Measurements from ENCODE around the gene PRKCB.

The PRKCB gene

DNA sequence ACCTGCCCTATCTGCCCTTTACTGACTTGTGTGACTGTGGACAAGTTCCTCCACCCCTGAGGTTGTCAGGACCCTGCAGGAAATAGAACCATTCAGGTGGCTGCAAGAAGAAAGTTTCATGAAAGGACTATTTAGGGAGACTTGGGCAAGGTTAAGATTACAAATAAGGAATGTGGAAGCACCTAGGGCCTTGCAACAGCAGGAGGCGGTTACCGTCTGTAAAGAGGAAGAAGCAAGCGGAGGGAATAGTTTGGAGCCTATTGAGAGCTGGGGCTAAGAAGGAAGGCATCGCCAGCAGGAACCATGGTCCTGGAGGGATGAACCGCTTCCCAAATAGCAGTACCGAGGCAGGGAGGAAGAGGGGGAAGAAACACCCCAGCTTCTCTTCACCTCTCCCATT lies 132.4 kb downstream of the PRKCB start:
- Histone ChIP-seq H3K36me3 (ENCODE audit: control insufficient read depth, insufficient read depth, low read length) (no peaks in the 10 kb centered on the region), H3K4me3 (ENCODE audit: low read length) (no peak overlapping the region), H3K27me3 (ENCODE audit: control insufficient read depth, insufficient read depth, low read length) (no peaks in the 10 kb centered on the region), H3K9me3 (ENCODE audit: control insufficient read depth, low read length) (no peaks in the 10 kb centered on the region), H3K9ac (ENCODE audit: low read length) (no peak overlapping the region), H3K4me1 (ENCODE audit: control insufficient read depth, insufficient read depth, low read length) (no peaks in the 10 kb centered on the region)

DNA sequence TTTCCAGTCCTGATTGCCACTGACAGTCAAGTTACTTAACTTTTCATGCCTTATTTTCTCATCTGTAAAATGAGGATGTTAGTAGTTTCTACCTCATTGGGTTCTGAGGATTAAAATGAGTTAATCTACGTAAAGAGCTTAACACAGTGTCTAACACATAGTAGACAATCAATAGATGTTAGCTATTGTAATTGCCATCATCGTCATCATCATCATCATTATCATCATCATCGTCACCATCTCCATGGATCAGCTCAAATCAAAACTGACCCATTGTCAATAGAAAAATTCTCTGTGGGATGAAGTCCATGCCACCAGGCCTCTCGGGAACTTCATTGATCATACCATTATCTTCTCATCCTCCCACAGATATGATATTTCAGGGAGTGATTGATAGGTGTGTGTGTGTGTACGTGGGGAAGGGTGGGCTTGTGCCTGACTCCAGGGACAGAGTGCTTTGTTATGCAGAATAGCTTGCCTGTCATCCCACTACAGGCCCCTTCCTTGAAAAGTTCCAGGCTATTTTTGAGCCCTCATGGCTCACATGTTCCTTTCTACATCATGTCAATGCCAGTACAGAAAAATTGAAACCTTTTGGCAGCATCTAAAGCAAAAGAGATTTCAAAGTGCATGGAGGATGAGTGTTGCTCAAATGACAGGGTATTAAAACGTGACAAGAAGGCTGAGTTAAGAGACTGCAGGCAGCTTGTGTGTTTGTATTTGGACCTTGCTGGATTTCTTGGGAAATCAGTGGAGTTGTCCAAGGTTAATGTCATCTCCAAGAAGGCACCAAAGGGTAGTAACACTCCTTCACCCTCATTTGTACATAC lies 133.9 kb downstream of the PRKCB start:
- H3K9me3 ChIP-seq (ENCODE audit: control insufficient read depth, low read length), result no peaks in the 10 kb centered on the region
- H3K4me1 ChIP-seq (ENCODE audit: control insufficient read depth, insufficient read depth, low read length), result no peaks in the 10 kb centered on the region
- H3K36me3 ChIP-seq (ENCODE audit: control insufficient read depth, insufficient read depth, low read length), result no peaks in the 10 kb centered on the region
- H3K27me3 ChIP-seq (ENCODE audit: control insufficient read depth, insufficient read depth, low read length), result no peaks in the 10 kb centered on the region
- no peak overlapping the region for H3K9ac ChIP-seq (ENCODE audit: low read length)
- no peak overlapping the region for H3K4me3 ChIP-seq (ENCODE audit: low read length)

DNA sequence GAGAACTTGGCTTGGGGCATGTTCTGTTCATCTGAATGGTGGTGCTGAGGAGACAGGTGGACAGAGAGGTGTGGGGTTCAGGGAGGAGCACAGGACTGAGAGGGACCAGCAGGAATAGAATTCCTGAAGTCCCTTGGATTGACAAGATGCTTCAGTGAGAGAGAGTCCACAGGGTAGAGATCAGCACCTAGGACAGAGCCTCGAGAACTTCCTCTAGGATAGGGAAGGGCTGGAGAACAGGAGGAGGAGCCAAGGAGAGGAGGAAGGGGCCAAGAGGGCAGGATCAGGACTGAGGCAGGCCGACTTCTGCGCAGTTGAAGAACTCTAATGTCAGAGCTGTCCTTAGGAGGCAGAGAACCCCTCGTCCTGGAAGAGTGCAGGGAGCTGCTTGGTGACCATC lies 138.4 kb downstream of the PRKCB start:
- Histone ChIP-seq H3K9me3 (ENCODE audit: control insufficient read depth, low read length) (no peaks in the 10 kb centered on the region), H3K9ac (ENCODE audit: low read length) (no peak overlapping the region), H3K36me3 (ENCODE audit: control insufficient read depth, insufficient read depth, low read length) (no peaks in the 10 kb centered on the region), H3K4me3 (ENCODE audit: low read length) (no peak overlapping the region), H3K27me3 (ENCODE audit: control insufficient read depth, insufficient read depth, low read length) (no peaks in the 10 kb centered on the region), H3K4me1 (ENCODE audit: control insufficient read depth, insufficient read depth, low read length) (no peaks in the 10 kb centered on the region)

DNA sequence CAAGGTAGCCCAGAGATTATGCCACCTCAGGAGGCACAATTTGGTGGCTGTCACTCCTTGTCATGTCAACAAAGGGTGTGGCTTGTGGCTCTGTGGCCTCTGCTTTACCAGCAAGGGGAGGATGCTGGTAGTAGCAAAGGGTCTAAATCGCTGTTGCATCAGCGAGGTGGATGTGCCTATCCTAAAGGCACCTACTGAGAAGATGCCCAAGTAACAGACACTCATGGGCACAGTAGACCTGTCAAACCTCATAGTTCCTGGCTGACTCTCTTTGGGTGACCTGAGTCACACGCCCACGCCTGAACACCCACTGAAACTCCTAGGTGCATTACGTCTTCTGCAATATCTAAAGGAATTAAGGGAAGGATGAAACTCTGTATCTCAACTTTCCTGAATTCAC lies 139.5 kb downstream of the PRKCB start:
- Histone ChIP-seq H3K4me3 (ENCODE audit: low read length) (no peak overlapping the region), H3K27me3 (ENCODE audit: control insufficient read depth, insufficient read depth, low read length) (no peaks in the 10 kb centered on the region), H3K4me1 (ENCODE audit: control insufficient read depth, insufficient read depth, low read length) (no peaks in the 10 kb centered on the region), H3K36me3 (ENCODE audit: control insufficient read depth, insufficient read depth, low read length) (no peaks in the 10 kb centered on the region), H3K9me3 (ENCODE audit: control insufficient read depth, low read length) (no peaks in the 10 kb centered on the region), H3K9ac (ENCODE audit: low read length) (no peak overlapping the region)

DNA sequence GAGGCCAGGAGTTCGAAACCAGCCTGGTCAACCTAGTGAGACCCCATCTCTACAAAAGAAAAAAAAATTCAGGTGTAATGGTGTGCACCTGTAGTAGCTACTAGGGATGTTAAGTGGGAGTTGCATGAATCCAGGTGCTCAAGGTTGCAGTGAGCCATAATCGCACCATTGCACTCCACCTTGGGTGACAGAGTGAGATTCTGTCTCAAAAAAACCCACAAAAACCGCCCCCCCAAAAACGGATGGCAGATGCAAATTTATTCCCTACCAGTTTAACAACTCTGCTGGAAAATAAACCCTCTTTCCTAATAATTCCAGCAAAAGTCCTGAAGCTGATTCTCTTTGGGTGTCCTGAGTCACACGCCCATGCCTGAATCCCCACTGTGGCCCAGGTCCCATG lies 140.3 kb downstream of the PRKCB start:
- Histone ChIP-seq H3K27me3 (ENCODE audit: control insufficient read depth, insufficient read depth, low read length) (no peaks in the 10 kb centered on the region), H3K9ac (ENCODE audit: low read length) (no peak overlapping the region), H3K9me3 (ENCODE audit: control insufficient read depth, low read length) (no peaks in the 10 kb centered on the region), H3K4me1 (ENCODE audit: control insufficient read depth, insufficient read depth, low read length) (no peaks in the 10 kb centered on the region), H3K4me3 (ENCODE audit: low read length) (no peak overlapping the region), H3K36me3 (ENCODE audit: control insufficient read depth, insufficient read depth, low read length) (no peaks in the 10 kb centered on the region)

DNA sequence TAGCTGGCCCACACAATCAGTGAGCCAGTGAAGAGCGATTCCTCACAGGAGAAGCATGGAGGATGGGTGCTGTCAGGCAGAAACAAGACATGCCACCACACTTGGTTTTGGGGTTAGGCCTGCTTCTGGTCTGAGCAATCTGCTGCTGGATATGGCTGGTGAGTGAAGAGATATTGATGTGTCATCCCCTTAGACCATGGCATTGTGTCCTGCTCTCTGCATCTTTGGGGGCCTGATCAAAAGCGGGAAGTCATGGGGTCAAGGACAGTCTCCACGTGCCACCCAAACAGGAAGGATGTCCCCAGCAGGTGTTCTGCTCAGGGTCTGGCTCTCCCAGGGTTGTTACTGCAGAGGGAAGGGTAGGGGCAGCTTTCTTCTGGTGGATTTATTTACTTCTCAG lies 140.7 kb downstream of the PRKCB start:
- Histone ChIP-seq H3K4me3 (ENCODE audit: low read length) (no peak overlapping the region), H3K27me3 (ENCODE audit: control insufficient read depth, insufficient read depth, low read length) (no peaks in the 10 kb centered on the region), H3K36me3 (ENCODE audit: control insufficient read depth, insufficient read depth, low read length) (no peaks in the 10 kb centered on the region), H3K9me3 (ENCODE audit: control insufficient read depth, low read length) (no peaks in the 10 kb centered on the region), H3K9ac (ENCODE audit: low read length) (no peak overlapping the region), H3K4me1 (ENCODE audit: control insufficient read depth, insufficient read depth, low read length) (no peaks in the 10 kb centered on the region)

DNA sequence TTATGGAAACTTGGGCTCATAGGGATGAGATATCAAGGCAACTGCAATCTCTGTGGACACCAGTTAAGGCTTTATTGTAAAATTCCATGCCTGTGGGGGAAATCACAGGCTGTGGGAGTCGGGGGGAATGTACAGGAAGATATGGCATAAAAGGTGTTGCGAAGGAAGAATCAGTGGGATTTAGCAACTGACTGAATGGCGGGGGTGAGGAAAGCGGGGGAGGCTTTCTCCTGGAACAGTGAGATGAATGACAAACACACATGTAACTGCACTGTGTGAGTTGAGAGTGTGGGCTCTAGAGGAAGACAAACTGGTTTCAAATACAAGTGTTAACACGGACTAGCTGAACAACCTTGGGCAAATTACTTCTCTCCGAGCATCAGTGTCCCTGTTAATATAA lies 143.7 kb downstream of the PRKCB start:
- H3K4me3 ChIP-seq (ENCODE audit: low read length), result no peak overlapping the region
- no peaks in the 10 kb centered on the region for H3K9me3 ChIP-seq (ENCODE audit: control insufficient read depth, low read length)
- H3K27me3 ChIP-seq (ENCODE audit: control insufficient read depth, insufficient read depth, low read length), result no peaks in the 10 kb centered on the region
- no peak overlapping the region for H3K9ac ChIP-seq (ENCODE audit: low read length)
- no peaks in the 10 kb centered on the region for H3K36me3 ChIP-seq (ENCODE audit: control insufficient read depth, insufficient read depth, low read length)
- H3K4me1 ChIP-seq (ENCODE audit: control insufficient read depth, insufficient read depth, low read length), result no peaks in the 10 kb centered on the region

DNA sequence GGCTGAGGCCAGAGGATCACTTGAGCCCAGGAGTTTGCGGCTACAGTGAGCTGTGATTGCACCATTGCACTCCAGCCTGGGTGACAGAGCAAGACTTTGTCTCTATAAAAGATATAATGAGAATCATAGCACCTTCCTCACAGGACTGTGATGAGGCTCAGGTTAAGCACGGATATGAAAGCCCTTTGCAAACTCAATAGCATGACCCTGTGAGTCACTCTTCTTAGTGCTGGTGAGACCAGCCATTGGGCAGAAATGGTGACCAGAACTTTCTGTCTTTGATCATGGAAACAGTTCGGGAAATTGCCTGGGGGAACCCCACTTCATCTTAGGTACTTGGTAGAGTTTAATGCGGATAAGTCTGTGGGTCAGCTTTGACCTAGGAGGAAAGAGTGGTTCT lies 144.2 kb downstream of the PRKCB start:
- Histone ChIP-seq H3K9ac (ENCODE audit: low read length) (no peak overlapping the region), H3K36me3 (ENCODE audit: control insufficient read depth, insufficient read depth, low read length) (no peaks in the 10 kb centered on the region), H3K27me3 (ENCODE audit: control insufficient read depth, insufficient read depth, low read length) (no peaks in the 10 kb centered on the region), H3K4me1 (ENCODE audit: control insufficient read depth, insufficient read depth, low read length) (no peaks in the 10 kb centered on the region), H3K9me3 (ENCODE audit: control insufficient read depth, low read length) (no peaks in the 10 kb centered on the region), H3K4me3 (ENCODE audit: low read length) (no peak overlapping the region)

DNA sequence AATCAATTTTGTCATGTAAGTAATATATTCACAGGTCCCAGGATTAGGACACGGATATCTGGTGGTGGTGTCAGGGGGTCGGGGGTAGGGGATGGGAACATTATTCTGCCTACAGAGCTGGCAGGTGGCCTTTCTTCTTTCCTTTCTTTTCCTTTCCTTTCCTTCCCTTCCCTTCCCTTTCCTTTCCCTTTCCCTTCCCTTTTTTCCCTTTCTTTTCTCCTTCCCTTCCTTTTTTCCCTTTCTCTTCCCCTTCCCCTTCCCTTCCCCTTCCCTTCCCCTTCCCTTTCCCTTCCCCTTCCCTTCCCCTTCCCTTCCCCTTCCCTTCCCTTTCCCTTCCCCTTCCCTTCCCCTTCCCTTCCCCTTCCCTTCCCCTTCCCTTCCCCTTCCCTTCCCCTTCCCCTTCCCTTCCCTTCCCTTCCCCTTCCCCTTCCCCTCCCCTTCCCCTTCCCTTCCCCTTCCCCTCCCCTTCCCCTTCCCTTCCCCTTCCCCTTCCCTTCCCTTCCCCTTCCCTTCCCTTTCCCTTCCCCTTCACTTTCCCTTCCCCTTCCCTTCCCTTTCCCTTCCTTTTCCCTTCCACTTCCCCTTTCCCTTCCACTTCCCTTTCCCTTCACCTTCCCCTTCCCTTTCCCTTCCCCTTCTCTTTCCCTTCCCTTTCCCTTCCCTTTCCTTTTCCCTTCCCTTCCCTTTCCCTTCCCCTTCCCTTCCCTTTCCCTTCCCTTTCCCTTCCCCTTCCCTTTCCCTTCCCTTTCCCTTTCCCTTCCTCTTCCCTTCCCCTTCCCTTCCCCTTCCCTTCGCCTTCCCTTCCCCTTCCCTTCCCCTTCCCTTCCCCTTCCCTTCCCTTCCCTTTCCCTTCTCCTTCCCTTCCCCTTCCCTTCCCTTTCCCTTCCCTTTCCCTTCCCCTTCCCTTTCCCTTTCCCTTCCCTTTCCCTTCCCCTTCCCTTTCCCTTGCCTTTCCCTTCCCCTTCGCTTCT lies 145.9 kb downstream of the PRKCB start:
- Histone ChIP-seq H3K9ac (ENCODE audit: low read length) (no peak overlapping the region), H3K27me3 (ENCODE audit: control insufficient read depth, insufficient read depth, low read length) (no peaks in the 10 kb centered on the region), H3K36me3 (ENCODE audit: control insufficient read depth, insufficient read depth, low read length) (no peaks in the 10 kb centered on the region), H3K4me3 (ENCODE audit: low read length) (no peak overlapping the region), H3K9me3 (ENCODE audit: control insufficient read depth, low read length) (no peaks in the 10 kb centered on the region), H3K4me1 (ENCODE audit: control insufficient read depth, insufficient read depth, low read length) (no peaks in the 10 kb centered on the region)

DNA sequence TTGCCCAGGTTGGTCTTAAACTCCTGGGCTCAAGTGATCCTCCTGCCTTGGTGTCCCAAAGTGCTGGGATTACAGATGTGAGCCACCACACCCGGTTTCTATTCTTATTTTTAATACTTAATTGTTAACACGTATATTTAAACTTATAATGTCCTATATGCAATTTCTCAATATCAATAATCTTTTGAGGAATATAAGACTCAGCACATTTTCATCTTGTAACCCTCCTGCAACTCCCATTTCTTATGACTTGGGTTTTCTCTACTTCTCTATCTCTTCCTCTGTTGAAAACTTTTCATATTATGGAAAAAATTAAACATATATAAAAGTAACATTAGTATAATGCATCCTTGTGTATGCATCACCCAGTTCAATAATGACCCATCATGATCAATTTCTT lies 150.7 kb downstream of the PRKCB start:
- no peaks in the 10 kb centered on the region for H3K36me3 ChIP-seq (ENCODE audit: control insufficient read depth, insufficient read depth, low read length)
- no peak overlapping the region for H3K9ac ChIP-seq (ENCODE audit: low read length)
- H3K4me3 ChIP-seq (ENCODE audit: low read length), result no peak overlapping the region
- H3K9me3 ChIP-seq (ENCODE audit: control insufficient read depth, low read length), result no peaks in the 10 kb centered on the region
- no peaks in the 10 kb centered on the region for H3K4me1 ChIP-seq (ENCODE audit: control insufficient read depth, insufficient read depth, low read length)
- H3K27me3 ChIP-seq (ENCODE audit: control insufficient read depth, insufficient read depth, low read length), result no peaks in the 10 kb centered on the region

DNA sequence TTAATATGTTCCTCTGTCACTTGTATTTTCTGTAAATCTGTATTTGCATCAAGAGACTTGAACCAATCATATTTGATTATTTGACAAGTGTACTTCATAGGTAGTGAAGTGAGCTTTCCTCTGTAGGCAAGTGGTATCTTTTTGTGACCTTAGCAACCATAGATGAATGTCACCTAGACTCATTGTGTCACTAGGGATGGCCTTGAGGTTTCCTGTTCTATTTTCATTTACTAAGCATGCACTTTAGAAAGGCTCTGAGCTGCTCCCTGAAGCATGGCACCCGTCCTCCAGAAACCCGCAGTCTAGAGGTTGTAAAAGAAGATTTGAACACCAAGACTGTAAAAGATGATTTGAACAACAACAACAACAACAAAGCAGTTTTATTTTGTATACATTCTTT lies 151.7 kb downstream of the PRKCB start:
- no peaks in the 10 kb centered on the region for H3K27me3 ChIP-seq (ENCODE audit: control insufficient read depth, insufficient read depth, low read length)
- H3K4me1 ChIP-seq (ENCODE audit: control insufficient read depth, insufficient read depth, low read length), result no peaks in the 10 kb centered on the region
- no peaks in the 10 kb centered on the region for H3K9me3 ChIP-seq (ENCODE audit: control insufficient read depth, low read length)
- H3K4me3 ChIP-seq (ENCODE audit: low read length), result no peak overlapping the region
- no peaks in the 10 kb centered on the region for H3K36me3 ChIP-seq (ENCODE audit: control insufficient read depth, insufficient read depth, low read length)
- no peak overlapping the region for H3K9ac ChIP-seq (ENCODE audit: low read length)

DNA sequence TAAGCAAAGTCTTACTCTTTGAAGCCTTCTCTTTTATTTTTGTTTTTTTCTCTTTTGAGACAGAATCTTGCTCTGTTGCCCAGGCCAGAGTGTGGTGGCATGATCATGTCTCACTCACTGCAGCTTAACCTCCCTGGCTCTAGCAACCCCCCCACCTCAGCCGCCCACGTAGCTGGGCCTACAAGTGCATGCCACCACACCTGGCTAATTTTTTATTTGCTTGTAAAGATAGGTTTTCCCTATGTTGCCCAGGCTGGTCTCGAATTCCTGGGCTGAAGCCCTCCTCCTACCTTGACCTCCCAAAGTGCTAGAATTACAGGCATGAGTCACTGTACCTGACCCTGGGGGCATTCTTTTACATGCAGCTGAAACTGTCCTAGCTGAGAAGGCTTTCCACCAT lies 154.7 kb downstream of the PRKCB start:
- Histone ChIP-seq H3K4me3 (ENCODE audit: low read length) (no peak overlapping the region), H3K4me1 (ENCODE audit: control insufficient read depth, insufficient read depth, low read length) (no peaks in the 10 kb centered on the region), H3K9ac (ENCODE audit: low read length) (no peak overlapping the region), H3K9me3 (ENCODE audit: control insufficient read depth, low read length) (no peaks in the 10 kb centered on the region), H3K36me3 (ENCODE audit: control insufficient read depth, insufficient read depth, low read length) (no peaks in the 10 kb centered on the region), H3K27me3 (ENCODE audit: control insufficient read depth, insufficient read depth, low read length) (no peaks in the 10 kb centered on the region)
